Prostate gland (tissue), 2 donors: ENCODE results near the gene VDR.

Experiments
- CTCF ChIP-seq, 4 experiments: fragments of 200-600 bp in 2 of 4; fragments of 450-650 bp in 2 of 4; sonication (generic) in 2 of 4; IDR thresholded peaks; 1 replicate in 3 of 4; 2 replicates in 1 of 4; pipeline ENCODE4 v1.5.1; 2016 to 2019; ENCODE audit warnings: antibody characterized with exemption in 4 of 4, mild to moderate bottlenecking in 2 of 4, moderate library complexity in 2 of 4
- POLR2A ChIP-seq: fragments of 450-650 bp; IDR thresholded peaks from one replicate; pipeline ENCODE4 v1.6.1; 2016; ENCODE audit warnings: antibody characterized with exemption, mild to moderate bottlenecking

DNA sequence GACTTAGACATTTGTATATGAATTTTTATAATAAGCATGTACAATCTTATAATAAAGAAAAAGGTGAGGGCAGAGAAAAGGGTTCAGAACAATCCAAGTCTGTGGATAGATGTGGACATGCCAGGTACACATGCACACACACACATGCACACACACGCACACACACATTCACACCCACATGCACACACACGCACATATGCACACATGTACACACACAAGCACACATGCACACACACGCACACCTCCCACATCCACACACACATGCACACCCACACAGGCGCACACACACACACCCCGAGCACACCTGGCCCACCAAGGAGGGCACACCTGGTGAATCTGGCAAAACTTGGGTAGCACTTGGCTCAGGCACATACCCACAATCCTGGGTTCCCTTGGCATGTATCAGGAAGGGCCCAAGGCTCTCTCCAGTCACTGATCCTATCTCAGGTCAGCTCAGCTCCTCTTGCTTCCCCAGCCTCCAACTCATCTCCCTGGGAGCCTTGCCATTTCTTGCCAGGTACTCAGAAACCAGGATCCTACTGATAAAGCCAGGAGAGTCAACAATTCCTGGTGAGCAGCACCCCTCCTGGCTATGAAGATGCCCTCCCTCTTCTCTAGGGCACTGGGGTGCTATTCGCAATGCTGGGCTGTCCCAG lies 40.0 kb upstream of the VDR start:
- TF ChIP-seq CTCF (IDR thresholded peaks at IDR 0.05) (no peak), POLR2A (no peak)
